GM21390 (cell line): ENCODE results near the gene KCNAB3.
"Not testable (repeated sequence)": the region's sequence is repeated elsewhere in the genome, so short reads cannot be mapped to it uniquely, and the experiment has no call there.

Experiments
- ATAC-seq: cut with Tn5 transposase; IDR thresholded peaks from one replicate; pipeline ENCODE4 v1.9.1; 2021; ENCODE audit not compliant: unreplicated experiment

KCNAB3 gene

DNA sequence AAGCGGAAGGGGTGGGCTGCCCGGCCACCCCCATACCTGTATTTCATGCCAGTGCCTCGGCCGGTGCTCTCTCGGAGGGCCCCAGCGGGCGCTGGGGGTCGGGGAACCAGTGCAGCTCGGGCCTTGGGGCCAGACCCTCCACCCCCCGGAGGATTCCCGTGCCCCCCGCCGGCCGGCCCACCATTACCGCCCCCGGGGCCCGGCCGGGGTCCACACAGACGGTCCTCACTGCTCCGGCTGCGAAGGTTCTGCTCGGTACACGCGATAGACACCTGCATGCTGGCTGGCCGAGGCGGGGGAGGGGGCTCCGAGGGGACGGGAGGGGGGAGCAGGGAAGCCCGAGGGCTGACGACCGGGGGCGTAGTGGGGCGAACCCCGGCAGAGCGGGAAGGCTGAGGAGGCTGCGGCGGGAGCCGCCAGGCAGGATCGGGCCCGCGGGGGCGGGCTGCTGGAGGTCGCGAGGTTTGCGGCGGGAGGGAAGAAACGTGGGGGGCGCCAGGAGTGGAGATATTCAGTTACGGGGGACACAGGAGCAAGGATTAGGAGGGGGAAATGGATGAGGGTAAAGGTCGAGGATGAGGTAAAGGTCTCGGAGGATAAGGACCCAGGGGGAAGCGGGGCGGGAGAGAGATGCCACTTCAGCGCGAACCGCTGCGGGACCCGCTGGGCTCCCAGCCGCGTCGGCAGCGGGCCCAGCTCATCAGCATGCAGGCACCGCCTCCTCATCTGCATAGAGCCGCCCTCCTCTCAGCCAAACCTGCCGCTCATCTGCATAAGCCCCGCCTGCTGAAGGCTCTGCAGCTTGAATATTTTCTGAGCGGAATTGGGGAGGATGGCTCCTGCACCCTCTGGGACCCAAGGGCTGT is at the start of gene KCNAB3:
Gene KCNAB3, minus strand, starts transcription at position 699 of the 866 bp plus-strand sequence. Its CDS starts 421 bp downstream, at position 278.
- no peak for ATAC-seq

DNA sequence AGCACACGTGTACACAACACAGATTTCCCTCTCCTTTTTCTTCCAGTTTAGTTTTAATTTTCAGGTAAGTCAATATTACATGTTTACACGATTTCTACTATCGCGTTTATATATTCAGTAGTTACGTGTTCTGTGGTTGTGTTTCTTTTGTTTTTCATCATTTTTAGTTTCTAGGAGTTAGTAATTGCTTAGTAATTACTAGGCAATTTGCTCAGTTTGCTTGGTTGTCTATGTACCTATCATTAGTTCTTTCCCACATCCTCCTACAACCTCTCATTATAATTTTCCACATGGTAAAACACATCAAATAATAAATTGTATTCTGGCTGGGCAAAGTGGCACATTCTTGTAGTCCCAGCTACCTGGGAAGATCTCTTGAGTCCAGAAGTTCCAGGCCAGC is 48.1 kb upstream of the KCNAB3 start:
- no peak for ATAC-seq

DNA sequence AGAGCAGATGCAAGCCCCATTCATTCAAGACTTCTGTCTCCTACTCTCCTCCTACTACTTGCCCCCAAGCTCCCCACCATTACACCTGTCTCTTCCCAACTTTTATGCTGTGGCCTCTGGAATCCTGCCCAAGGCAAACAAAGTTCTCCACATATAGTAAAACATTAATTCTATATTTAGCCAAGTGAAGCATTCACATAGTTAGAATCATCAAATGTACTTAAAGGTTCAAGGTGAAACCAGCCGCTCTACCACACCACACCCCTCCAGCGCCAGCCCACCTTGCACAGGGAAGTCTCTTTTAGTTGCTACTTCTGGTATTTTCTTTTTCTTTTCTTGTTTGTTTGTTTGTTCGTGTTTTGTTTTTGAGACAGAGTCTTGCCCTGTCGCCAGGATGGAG is 47.4 kb upstream of the KCNAB3 start:
- no peak for ATAC-seq

DNA sequence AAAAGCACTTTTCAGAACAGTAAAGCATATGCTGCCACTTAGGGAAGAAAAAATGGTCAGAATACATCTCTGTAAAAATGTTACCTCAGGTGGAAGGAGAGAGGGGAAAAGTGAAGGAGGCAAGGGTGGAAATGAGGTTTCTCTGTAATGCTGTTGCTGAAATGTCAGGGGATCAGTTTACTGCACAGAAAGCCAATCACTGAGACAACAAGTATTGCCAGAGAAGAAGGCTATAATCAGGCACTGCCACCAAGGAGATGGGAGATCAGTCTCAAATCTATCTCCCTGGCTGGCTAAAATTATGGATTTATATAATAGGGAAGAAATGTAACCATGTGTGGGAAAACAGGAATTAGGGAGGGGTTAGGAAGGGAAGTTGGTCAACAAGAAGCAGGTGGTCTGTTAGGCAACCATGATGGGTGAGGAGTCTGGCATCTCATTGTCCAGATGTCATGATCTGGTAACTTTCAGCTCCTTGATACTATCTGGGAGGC is 45.0 kb upstream of the KCNAB3 start:
- ATAC-seq: no peak

DNA sequence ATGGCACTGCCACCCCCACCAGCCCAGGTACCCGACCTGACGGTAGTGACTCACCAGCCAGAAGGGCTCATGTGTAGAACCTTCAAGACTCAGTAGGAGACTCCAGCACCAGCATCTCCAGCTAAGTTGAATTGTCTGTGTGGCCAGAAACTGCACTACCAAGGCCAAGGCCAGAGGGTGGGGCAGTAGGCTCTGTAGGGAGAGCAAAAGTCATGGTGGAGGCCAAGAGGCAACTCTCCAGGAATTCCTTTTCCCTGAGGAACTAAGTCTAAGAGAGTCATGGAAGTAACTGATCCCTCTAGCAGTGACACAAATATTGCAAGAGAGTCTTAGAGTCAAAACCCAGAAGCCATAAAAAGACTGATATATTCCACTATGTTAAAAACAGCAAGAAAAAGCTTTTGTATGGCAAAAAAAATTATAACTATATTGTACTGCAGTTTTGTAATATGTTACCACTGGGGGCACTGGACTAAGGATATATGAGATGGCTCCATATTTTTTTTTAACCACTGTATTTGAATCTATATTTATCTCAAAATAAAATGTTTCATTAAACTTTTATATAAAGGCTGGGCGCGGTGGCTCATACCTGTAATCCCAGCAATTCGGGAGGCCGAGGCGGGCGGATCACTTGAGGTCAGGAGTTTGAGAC is 42.6 kb upstream of the KCNAB3 start:
- no peak for ATAC-seq

DNA sequence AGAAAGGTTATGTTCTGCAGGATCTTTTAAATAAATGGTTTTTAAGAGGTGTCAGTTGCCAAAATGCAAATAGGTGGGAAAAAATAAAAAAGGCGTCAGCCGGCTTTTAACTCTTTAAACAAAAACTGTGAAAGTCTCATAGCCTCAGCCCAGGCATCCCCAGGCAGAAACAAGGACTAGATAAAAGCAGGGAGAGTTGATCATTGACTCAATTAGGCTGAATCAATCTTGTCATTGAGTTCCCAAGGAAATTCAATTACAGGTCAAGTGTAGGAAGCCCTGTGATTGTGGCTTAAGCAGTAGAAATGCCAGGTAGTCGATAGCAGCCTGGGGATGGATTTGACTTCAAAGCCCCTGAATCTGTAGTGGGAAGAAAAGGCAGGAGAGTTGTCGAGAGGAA is 42.0 kb upstream of the KCNAB3 start:
- no peak for ATAC-seq

DNA sequence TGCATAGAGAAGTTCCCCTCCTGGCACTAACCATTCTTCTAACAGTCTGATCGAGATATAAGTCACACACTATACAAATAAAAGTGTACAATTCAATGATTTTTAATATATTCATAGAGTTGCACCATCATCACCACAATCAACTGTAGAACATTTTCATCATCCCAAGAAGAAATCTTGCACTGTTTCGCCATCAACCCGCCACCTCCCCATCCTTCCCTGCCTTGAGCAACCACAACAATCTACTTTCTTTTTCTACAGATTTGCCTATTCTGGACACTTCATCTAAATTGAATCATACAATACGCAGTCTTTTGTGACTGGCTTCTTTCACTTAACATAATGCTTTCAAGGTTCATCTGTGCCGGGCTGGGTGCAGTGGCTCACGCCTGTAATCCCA is 39.8 kb upstream of the KCNAB3 start:
- no peak for ATAC-seq

DNA sequence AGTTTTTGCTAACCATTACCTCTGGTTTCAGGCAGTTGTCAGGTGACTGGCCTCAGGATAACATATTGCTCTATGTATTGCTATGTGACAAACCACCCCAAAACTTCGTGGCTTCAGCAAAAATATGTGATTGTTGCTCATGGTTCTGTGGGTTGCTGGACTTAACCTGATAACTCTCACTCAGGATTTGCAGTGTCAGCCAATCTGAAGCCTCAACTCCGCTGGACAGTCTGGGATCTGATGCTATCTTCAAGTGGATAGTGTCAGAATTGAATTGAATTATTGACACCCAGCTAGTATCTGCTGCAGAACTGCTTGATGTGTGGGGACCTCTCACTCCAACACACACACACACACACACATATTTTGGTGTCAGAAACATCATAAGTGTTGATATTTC is 38.1 kb upstream of the KCNAB3 start:
- no peak for ATAC-seq

DNA sequence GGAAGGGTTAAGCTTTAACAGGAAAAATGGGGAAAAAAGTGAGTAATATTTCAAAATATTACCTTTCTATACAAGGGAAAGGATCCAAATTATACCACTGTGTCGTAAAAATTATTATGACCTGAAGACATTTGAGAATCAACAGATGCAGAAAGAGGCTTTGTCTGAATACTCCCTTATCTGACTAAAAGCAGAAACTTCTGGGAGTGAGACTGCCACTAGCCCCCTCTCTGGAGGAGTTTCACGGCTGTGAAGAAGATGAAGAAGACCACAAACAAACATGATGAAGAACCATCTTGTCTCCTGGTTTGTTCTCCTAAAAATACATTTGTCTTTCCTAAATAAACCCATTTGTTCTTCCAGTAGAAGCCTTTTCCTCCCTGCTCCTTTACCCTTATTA is 31.8 kb upstream of the KCNAB3 start:
- no peak for ATAC-seq

DNA sequence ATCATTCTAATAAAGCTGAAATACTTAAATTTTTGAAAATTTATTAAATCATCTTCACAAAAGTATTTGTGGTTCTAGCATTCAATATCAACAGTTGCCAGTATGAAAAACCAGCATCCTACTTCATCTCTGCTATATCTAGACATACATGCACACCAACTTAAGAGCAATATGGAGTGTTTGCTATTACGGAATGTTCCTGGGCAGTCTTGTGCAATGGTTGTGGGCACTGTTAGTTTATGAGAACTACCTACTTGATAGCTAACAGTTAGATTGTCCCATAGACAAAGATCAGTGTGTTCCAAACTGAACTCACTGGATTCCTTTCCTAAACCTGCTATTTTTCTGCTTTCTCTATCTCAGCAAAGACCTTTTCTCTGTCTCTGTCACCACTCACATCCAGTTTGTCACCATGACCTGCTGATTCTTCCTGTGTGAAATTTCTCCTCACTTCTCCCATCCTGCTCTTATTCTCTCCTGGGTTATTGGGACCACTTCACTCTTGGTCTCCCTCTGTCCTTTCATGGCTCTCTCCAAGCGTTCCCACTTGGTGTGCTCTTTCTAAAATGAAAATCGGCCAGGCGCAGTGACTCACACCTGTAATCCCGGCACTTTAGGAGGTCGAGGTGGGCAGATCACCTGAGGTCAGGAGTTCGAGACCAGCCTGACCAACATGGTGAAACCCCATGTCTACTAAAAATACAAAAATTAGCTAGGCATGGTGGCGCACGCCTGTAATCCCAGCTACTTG is 30.0 kb upstream of the KCNAB3 start:
- no peak for ATAC-seq

DNA sequence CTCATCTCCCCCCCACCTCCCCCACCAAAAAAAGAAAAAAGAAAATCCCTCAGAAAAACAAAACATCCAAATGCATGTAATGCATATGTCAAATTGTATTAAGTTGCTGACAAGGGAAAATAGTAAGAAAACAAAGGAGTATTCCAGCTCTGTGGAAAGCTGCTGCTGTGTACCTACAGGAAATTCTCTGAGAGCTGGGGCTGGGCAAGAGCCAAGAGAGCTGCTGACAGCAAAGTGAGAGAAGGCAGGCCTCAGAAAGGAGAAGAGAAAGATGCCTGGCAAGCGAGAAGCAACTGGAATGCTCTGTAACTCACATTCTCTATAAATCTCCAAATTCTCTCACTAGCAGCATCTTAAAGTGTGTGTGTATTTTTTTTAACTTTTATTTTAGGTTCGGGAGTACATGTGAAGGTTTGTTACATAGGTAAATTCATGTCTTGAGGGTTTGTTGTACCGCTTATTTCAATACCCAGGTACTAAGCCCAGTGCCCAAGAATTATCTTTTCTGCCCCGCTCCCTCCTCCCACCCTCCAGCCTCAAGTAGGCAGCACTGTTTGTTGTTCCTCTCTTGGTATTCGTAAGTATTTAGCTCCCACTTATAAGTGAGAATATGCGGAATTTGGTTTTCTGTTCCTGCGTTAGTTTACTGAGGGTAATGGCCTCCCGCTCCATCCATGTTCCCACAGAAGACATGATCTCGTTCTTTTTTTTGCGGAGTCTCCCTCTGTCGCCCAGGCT is 26.7 kb upstream of the KCNAB3 start:
- no peak for ATAC-seq

DNA sequence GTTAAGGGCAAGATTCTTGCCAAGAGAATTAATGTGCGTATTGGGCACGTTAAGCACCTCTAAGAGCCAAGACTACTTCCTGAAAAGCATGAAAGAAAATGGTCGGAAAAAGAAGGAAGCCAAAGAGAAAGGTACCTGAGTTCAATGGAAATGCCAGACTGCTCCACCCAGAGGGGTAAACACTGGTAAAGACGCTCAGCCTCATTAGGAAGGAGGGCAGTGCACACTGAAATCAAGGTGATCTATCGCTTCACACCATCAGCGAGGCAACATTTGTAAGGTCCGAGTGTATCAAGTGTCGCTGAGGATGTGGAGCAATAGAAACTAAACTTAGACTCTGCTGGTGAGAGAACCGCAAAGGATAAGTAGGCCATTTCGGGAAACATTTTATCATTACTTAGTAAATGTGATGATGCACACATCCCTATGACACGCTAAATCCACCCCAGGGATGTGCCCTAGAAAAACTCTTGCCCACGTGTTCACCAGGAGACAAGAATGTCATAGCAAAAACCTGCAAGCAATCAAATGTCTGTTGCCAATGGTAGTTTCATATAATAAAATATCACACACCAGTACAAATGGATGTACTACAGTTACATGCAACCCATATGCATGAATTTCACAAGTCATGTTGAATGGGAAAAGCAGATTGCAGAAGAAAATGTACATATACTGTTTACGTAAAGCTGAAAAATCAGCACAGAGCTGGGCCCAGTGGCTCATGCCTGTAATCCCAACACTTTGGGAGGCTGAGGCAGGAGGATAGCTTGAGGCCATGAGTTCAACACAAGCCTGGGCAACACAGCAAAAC is 26.0 kb upstream of the KCNAB3 start:
- ATAC-seq: no peak

DNA sequence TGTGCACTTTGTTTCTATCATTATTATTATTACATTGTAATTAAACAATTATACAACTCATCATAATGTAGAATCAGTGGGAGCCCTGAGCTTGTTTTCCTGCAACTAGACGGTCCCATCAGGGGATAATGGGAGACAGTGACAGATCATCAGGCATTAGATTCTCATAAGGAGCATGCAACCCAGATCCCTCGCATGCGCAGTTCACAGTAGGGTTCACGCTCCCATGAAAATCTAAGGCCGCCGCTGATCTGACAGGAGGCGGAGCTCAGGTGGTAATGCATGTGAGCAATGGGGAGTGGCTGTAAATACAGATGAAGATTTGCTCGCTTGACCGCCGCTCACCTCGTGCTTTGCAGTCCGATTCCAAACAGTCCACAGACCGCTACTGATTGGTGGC is 23.6 kb upstream of the KCNAB3 start:
- not testable (repeated sequence) for ATAC-seq

DNA sequence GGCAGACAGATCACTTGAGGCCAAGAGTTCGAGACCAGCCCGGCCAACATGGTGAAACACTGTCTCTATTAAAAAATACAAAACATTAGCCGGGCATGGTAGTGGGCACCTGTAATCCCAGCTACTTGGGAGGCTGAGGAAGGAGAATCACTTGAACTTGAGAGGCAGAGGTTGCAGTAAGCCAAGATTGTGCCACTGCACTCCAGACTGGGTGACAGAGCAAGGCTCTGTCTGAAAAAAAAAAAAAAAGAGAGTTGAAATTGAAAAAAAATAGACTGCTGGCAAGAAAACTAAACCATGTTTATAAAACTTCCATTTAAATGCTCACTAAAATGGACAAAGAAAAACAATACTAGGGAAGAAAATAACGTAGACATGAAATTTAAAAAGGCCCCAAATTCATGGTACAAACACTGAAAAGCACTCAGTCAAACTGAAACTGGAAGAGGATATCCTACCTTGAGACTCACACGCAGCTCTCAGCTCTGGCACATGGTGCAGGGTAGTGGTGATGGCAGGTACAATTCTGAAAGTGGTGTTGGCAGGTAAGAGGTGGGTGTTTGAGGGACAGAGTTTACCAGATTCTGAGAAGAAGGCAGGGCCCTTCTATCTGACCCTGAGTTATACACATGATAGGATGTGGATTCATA is 21.6 kb upstream of the KCNAB3 start:
- ATAC-seq: no peak

DNA sequence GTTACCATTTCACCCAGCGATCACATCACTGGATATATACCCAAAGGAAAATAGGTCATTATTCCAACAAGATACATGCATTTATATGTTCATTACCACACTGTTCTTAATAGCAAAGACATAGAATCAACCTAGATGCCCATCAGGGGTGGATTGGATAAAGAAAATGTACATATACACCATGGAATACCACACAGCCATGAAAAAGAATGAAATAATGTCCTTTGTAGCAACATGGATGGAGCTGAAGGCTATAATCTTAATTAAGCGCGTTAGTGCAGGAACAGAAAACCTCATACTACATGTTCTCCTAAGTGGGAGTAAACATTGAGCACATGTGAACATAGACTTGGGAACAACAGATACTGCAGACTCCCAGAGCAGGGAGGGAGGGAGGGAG is 20.9 kb upstream of the KCNAB3 start:
- ATAC-seq: no peak

DNA sequence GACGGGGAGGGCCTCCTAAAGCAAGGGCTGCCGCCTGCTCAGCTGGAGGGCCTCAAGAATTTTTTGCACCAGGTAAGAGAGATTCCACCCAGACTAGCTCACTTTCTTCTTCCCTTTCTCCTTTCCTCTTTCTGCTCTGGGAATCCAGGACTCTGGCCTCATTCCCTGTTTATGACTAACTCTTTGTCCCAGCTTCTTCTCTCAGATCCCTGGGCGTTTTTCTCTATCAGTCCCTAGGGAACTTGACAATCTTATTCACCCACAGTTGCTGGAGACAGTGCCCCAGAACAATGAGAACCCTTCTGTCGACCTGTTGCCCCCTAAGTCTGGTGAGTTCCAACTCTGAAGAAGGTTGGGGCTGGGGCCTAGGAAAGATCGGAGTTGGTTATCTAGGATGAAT is 18.0 kb upstream of the KCNAB3 start:
- no peak for ATAC-seq

DNA sequence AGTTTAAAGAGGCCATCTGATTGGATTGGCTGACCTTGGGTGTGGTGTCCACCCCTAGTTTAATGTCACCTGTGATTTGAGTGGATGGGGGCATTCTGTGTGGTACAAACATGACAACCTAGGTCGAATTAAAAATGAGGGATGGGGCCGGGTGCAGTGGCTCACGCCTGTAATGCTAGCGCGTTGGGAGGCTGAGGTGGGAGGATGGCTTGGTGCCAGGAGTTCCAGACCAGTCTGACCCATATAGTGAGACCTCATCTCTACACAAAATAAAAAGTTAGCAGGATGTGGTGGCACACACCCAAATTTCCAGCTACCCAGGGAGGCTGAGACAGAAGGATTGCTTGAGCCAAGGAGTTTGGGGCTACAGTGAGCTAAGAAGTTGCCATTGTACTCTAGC is 16.8 kb upstream of the KCNAB3 start:
- ATAC-seq: no peak

DNA sequence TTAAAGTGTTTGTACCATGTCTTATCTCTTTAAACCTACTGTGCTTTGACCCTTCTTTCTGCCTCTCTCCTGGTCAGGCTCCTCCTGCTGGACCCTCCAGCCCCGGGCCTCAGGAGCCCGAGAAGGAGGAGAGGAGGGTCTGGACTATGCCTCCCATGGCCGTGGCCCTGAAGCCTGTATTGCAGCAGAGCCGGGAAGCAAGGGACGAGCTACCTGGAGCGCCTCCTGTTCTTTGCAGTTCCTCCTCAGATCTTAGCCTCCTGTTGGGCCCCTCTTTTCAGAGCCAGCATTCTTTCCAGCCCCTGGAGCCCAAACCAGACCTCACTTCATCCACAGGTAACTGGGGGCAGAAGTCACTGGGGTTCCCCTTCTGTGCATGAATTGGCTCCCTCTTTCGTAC is 16.0 kb upstream of the KCNAB3 start:
- no peak for ATAC-seq

DNA sequence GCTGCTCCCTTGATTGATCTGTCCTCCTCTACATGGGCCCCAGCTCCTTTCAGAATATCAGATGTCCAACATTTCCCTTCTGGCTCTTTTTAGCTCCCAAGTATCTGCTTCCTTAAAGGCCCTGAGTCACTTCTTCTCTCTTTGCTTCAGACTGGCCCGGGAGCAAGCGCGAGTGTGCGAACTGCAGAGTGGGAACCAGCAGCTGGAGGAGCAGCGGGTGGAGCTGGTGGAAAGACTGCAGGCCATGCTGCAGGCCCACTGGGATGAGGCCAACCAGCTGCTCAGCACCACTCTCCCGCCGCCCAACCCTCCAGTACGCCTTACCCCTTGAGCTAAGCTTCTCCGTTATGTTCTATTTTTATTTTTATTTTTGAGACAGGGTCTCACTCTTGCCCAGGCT is 14.7 kb upstream of the KCNAB3 start:
- no peak for ATAC-seq

DNA sequence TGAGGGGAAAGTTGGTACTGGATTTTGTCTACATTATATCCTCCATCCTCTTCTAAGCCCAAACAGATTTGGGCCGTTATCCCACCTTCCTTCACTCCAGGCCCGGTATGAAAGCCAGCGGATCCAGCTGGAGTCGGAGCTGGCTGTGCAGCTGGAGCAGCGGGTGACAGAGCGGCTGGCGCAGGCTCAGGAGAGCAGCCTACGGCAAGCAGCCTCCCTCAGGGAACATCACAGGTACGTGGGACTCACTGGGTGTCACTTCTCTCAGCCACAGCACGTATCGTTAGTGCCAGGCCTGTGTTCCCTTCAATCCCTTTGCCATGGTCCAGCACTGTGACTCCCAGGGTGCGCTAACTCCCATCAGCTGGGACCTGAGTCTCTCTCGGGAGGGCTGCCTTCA is 13.6 kb upstream of the KCNAB3 start:
- no peak for ATAC-seq
